ENCODE results near the gene GATAD2B.

DNA sequence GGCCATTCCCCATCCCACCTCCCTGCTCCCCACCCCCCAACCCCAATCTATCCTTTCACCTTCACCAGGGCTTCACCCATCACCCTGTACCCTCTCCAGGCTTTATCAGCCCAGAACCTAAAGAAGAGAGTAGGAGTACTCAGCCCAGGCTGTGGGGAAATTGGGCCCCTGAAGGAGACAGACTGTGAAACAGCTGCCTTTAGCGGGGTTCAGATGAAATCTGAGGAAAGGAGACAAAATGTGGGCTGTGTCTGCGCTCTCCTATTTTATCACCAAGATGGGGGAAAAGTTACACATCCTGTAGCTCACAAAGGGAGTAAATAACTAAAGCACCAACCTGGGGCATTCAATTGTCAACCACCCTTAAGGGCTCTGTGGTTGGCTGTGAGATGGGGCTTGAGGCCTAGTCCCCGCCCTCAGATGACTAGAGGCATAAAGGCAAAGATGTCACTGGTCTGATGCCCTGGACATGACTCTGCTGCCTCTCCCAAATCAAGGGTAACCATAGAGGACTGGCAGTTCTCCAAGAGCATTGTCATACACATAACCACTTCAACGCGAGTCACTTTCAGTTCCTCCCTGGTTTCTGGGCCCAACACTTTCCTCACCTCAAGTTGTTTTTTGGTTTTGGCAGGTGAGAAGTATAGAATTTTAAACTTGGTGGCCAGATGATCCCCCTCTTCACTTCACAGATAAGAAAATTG lies 117.6 kb downstream of the GATAD2B start:
- TF ChIP-seq SIN3A (IDR thresholded peaks at IDR 0.05; ENCODE audit: borderline replicate concordance, insufficient read depth, low read length) (no peak), POLR2AphosphoS5 (IDR thresholded peaks at IDR 0.05; ENCODE audit: low read depth, low read length) (no peak)
- TF ChIP-seq, protein P1, sequence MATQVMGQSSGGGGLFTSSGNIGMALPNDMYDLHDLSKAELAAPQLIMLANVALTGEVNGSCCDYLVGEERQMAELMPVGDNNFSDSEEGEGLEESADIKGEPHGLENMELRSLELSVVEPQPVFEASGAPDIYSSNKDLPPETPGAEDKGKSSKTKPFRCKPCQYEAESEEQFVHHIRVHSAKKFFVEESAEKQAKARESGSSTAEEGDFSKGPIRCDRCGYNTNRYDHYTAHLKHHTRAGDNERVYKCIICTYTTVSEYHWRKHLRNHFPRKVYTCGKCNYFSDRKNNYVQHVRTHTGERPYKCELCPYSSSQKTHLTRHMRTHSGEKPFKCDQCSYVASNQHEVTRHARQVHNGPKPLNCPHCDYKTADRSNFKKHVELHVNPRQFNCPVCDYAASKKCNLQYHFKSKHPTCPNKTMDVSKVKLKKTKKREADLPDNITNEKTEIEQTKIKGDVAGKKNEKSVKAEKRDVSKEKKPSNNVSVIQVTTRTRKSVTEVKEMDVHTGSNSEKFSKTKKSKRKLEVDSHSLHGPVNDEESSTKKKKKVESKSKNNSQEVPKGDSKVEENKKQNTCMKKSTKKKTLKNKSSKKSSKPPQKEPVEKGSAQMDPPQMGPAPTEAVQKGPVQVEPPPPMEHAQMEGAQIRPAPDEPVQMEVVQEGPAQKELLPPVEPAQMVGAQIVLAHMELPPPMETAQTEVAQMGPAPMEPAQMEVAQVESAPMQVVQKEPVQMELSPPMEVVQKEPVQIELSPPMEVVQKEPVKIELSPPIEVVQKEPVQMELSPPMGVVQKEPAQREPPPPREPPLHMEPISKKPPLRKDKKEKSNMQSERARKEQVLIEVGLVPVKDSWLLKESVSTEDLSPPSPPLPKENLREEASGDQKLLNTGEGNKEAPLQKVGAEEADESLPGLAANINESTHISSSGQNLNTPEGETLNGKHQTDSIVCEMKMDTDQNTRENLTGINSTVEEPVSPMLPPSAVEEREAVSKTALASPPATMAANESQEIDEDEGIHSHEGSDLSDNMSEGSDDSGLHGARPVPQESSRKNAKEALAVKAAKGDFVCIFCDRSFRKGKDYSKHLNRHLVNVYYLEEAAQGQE (IDR thresholded peaks at IDR 0.05; ENCODE audit: insufficient read depth in 1 of 2, low read depth in 2 of 2, low read length in 2 of 2) = no peak

Measured in PFSK-1 (cell line).